HG03025 (cell line): ENCODE data around the gene TMEM191B.
"Not testable (repeated sequence)": the region's sequence is repeated elsewhere in the genome, so short reads cannot be mapped to it uniquely, and the experiment has no call there.

Source experiments
- ATAC-seq: cut with Tn5 transposase; IDR thresholded peaks from one replicate; pipeline ENCODE4 v1.9.1; 2021; ENCODE audit warnings: mild to moderate bottlenecking, moderate library complexity; ENCODE audit not compliant: unreplicated experiment, low FRiP score

Gene TMEM191B

GRCh38 chr22:18527752-18528596 is at the start of gene TMEM191B:
TSS of gene TMEM191B (plus strand) at chr22:18527802. CDS start at chr22:18527981, 179 bp downstream.
- not testable (repeated sequence) for ATAC-seq

GRCh38 chr22:18496227-18496626 is 31.4 kb upstream of the TMEM191B start:
- ATAC-seq, result not testable (repeated sequence)

DNA sequence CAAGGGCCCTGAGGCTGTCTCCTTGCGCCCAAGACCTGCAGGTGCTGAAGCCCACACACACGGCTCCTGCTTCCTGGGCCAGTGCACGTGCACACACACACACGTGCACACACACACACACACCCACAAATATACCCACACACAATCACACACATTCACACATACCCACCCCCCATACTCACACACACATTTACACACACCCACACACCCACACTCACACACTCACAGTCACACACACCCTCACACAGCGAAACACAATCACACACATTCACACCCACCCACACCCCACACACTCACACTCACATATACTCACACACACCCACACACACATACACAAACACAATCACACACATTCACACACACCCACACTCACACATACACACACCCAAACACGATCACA is 16.3 kb upstream of the TMEM191B start:
- ATAC-seq, result not testable (repeated sequence)

DNA sequence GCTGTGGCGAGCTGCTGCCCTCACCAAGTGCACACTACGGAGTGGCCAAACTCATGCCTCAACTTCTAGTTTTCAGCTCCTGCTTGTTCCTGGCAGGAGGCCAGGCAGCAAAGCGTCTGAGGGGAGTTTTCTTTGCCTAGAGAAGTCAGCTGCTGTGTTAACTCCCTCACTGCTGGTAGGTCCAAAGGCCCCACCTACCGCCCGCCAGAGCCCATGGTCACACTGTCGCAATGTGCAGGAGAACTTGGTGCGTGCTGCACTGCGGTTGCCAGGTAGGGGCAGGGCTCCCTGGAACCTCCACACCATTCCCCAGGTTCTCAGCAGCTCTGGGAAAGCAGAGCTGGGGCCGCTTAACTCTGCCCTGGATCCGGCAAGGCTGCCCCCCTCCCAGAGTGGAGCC is 15.2 kb upstream of the TMEM191B start:
- not testable (repeated sequence) for ATAC-seq

DNA sequence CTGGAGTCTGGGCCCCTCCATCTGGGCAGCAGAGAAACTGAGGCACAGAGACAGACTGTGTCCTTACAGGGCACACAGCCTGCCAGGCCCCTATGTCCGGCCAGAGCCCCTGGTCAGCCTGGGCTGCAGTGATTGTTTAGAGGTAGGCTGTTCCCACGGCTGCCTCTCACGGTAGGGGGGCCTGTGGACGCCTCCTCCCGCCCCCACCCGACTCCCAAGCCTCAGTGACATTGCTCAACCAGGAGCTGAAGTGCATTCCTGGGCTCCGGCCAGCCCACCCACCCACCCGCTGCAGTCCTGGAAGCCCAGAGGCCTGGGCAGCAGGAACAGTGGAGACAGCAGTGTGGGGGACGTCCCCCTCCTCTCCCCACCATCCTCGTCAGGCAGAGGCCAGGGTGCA is 14.1 kb upstream of the TMEM191B start:
- ATAC-seq, result not testable (repeated sequence)

DNA sequence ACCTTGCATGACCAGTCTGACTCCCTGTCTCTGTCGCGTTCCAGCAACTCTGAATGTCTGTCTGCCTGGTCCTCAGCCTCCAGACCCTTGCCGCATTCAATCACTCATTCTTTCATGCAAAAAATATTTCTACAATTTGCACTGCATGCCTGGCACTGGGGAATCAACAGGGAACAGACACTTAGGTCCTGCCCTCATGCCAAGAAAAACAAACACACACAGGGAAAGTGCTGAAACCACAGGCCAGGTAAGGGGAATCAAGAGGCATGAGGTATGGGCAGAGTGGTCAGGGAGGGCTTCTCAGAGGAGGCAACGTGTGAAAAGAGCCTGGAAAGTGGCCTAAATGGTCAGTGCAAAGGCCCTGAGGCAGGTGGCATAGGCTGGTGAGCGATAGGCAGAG is 9.5 kb upstream of the TMEM191B start, which contains the start of gene GGTLC3:
GGTLC3 (minus strand) TSS at position 101 of the 400 bp plus-strand sequence. CDS start 264 bp downstream, outside the sequence.
- ATAC-seq, result not testable (repeated sequence)

DNA sequence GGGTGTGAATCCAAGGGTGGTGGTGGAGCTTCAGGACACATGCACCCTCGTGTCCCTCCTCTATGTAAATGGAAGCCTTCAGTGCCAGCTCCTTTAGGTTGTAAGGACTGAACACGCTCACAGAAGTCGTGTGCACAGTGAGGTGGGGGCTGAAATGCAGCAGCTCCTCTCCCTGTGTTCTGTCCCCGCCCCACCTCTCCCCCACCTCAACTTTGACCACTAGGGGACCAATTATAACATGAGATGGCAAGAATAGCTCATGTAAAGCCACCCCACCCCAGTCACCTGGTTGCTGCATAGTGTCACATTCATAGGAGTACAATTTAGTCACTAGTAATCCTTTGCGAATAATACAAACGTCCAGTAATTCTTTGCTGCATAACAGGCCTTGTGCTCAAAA is 4.8 kb upstream of the TMEM191B start:
- not testable (repeated sequence) for ATAC-seq

GRCh38 chr22:18523328-18523727 is 4.3 kb upstream of the TMEM191B start:
- ATAC-seq, result not testable (repeated sequence)

DNA sequence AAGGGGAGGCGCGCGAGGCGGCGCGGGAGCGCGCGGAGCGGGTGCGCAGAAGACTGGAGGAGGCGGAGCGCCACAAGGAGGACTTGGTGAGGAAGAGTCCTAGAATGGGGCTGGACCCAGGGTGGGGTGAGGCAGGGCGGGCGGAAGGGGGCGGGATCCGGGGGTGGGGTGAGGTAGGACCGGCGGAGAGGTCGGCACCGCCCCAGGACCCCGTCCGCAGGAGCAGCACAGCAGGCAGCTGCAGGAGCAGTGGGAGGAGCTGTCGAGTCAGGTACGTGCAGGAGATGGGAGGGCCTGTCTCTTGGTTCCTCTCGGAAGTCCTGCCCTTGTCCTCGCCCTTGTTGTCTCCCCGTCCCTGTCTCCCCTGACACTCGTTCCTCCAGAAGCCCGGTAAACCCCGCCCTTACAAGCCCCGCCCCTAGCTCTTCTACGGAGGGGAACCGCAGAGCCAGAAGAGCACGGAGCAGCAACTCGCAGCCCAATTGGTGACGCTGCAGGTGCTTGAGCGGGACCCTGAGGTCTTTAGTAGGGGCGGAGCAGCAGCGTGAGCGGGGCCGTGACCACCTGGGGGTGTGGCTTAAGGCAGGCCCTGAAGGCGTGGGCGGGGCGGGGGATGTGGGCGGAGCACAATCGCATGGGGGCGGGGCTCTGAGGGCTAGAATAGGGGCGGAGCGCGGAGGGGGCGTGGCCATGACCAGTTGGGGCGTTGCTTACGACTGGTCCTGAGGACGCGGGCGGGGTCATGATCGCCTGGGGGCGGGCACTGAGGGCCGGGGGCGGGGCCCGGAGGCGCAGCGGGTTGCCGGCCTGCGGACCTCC is 1.2 kb downstream of the TMEM191B start:
- ATAC-seq, result peak; percentile 58

- ATAC-seq, result peak; percentile 25
These were observed 2.0 kb downstream of the TMEM191B start for GRCh38 chr22:18529416-18530145.

GRCh38 chr22:18533633-18534032 is 6.0 kb downstream of the TMEM191B start:
- ATAC-seq, result not testable (repeated sequence)

DNA sequence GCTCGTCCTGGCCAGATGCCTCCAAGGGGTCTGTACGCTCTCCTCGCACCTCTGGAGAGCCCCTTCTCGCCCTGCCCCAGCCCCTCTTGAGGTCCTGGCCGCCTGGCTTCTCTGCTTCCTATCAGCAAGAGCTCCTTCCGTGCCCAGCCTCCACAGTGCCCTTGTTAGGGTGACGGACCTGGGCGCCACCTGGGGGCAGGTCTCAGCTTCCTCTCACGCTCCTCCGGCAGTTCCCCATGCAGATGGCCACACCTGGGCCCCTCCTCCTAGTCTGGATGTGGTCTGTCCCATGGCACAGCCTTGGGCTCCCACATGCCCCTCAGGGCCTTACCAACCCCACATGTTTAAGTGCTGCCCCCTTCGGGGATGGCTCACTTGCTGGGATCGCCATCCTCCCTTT is 6.7 kb downstream of the TMEM191B start:
- not testable (repeated sequence) for ATAC-seq

DNA sequence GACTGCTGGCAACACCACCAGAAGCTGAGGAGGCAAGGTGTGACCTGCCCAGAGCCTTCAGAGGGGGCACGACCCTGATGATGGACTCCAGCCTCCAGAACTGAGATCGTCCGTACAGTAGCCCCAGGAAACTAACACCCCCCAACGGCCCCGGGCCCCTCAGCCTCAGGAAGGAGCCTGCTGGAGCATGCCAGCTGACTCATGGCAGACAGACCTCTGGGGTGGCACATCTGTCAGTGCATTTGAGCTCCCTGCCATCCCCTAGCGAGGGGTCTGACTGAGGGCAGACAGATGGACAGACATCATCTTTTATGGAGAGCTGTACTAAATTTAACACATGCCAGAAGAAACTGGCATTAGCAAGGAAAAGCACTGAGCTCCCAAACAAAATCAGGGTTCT is 12.4 kb downstream of the TMEM191B start:
- ATAC-seq, result not testable (repeated sequence)

DNA sequence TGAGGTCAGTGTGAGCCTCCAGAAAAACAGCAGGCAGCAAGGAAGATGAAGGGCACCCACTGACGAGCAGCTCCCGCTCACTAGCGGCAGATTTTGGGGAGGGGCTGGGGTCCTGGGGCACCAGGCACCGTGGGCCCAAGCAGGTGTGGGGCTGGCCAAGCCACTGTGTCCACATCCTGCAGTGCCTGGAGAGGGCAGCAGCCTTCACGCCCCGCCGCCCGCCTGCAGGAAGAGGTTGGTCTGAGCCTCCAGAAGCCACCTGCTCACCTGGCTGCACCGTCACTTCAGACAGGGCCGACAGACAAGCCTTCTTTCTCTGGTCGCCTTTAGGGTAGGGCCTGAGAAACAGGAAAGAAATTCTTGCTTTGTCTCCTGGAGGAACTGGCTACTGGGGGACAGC is 15.8 kb downstream of the TMEM191B start:
- ATAC-seq, result not testable (repeated sequence)

DNA sequence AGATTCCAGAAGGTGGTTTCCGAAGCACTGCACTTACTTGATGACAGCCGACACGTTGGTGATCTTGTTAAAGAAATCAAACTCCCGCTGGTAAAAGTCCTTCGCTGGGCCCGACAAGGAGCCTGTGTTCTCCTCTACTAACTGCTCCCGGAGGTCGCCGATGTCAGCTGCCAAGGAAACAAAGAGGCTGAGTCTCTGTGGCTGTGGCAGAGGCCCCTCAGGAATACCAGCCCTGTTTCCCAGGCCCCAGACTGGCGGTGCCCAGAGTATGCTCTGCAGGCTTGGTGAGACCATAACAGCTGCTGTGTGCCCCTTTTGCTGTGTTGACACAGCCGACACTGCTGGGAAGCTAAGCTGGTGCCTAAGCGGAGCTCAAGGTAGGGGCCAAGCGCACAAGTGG is 17.0 kb downstream of the TMEM191B start:
- ATAC-seq, result not testable (repeated sequence)

DNA sequence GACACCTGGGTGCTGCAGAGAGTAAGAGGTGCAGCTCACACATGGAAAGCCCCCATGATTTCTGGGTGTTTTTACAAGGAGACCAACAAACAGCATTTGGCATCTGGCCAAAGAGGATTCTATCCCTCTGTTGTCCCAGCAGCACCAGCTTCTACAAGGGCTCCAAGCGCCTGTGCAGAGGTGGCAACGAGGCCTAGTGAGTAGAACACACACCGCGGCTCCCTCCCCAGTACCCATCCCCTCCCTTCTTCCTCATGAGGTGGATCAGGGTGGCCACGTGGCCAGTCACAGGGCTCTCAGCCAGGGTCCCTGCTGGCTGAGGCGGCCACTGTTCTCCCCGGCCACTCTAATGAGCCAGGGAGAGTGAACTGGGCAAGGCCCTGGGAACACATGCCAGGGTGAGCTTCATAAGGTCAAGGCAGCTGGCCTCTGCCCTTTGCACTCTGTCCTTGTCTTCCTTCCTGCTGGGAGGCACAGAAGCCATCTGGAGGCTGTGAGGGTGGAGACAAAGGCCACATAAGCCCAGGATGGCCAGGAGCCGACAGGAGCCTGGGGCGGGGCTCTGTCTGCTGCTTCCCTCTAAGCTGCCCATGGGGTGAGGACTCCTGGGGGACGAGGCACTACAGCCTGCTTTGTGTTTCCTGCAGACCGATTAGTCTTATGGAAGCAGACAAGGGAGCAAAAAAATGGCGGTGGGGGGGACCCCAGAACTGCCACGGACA is 22.0 kb downstream of the TMEM191B start:
- ATAC-seq, result not testable (repeated sequence)

DNA sequence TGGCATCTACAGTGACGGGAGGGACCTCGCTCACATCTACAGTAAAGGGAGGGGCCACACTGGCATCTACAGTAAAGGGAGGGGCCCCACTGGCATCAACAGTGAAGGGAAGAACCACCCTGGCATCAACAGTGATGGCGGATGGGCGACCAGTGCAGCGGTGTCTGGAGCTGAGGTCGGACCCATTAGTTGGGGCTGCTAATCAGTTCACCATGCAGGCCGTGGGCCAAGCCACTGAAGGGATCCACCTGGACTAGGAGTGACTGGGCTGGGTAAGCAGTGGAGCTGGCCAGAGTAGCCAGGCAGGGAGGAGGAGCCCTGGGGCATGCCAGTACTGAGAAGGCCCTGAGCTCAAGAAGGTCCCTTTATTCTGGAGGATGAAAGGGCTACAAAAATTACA is 23.4 kb downstream of the TMEM191B start:
- not testable (repeated sequence) for ATAC-seq

DNA sequence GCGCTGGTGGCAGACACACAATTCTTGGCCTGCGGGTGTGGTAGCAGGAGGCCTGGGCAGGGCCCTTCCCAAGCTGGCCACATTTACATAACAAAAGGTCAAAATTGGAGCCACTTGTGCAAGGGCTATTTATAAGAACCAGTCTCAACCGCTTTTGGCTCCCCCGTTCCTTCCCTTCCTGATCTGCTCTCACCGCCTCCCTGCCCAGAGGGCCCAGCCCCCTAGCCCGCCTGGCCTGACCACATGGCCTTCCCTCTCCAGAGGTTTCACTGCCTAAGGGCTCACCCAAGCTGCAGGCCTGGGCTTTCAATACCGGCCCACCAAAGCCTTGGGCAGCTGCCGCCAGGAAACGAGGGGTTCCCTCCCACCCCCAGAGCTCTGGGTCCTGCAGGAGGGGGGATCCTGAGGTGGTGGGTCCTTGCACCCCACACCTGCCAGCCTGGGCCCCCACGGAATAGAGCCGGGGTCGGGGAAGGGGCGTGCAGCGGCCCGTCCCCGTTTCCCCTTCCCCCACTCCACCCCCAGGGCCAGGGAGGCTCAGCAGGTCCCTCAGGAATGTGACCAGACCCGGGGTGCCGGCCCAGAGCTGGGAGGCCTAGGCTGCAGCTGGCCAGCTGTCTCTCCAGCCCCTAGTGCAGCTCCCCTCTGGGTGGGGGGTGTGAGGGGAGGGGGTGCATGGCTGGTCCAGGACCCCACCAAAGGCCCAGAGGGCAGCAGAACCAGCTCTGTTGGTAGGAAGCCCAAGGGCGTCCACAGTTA is 25.4 kb downstream of the TMEM191B start:
- not testable (repeated sequence) for ATAC-seq
